GM12891 (cell line): ENCODE results near the gene OPTN.
"Not testable (repeated sequence)": the region's sequence is repeated elsewhere in the genome, so short reads cannot be mapped to it uniquely, and the experiment has no call there.

Experiments
- DNase-seq: peaks from one replicate; pipeline ENCODE4 v3.0.0; 2011; ENCODE audit warnings: low spot score; ENCODE audit not compliant: insufficient read length
- FAIRE-seq: peaks from 2 replicates; lab custom pipeline; 2011; peaks lifted over from hg19 to GRCh38; lab: Jason Lieb, UNC
- PAX5 ChIP-seq: IDR thresholded peaks from 2 replicates; pipeline ENCODE4 v1.6.1; 2011; ENCODE audit warnings: low read length, moderate library complexity, mild to moderate bottlenecking; ENCODE audit not compliant: insufficient read depth, severe bottlenecking
- POLR2A ChIP-seq: IDR thresholded peaks from 2 replicates; pipeline ENCODE4 v1.6.1; 2011; ENCODE audit warnings: low read depth, low read length, control low read depth
- POLR2AphosphoS5 ChIP-seq: IDR thresholded peaks from 2 replicates; pipeline ENCODE4 v1.6.1; 2011; ENCODE audit warnings: low read depth, low read length, control low read depth
- POU2F2 ChIP-seq: IDR thresholded peaks from 2 replicates; pipeline ENCODE4 v1.6.1; 2011; ENCODE audit warnings: low read depth, mild to moderate bottlenecking, control low read depth, low read length, moderate library complexity
- SPI1 ChIP-seq: IDR thresholded peaks from 2 replicates; pipeline ENCODE4 v1.6.1; 2011; ENCODE audit warnings: low read depth, low read length, control low read depth
- TAF1 ChIP-seq: IDR thresholded peaks from 2 replicates; pipeline ENCODE4 v1.6.1; 2011; ENCODE audit warnings: low read depth, low read length, control low read depth

The OPTN gene

DNA sequence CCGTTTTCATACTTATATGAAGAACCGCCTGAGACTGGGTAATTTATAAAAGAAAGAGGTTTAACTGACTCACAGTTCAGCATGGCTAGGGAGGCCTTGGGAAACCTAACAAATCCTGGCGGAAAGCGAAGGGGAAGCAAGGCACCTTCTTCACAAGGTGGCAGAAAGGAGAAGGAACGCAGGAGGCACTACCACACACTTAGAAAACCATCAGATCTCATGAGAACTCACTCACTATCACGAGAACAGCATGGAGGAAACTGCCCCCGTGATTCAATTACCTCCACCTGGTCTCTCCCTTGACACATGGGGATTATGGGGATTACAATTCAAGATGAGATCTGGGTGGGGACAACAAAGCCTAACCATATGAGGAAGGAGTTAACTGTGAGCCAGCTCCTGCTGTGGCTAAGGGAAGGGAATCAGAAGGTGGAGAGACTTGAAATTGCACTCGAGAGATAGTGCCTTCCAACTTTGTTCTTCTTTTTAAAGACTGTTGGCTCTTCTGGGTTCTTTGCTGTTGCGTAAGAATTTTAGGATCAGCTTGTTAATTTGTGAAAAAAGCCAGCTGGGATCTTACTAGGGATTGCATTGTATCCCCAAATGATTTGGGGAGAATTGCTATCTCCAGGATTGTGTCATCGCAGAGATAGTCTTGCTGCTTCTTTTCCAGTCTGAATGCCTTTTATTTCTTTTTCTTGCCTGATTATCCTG, 21.0 kb downstream of the OPTN start:
- no peak for TF ChIP-seq POU2F2
- TF ChIP-seq POLR2A = no peak
- TF ChIP-seq TAF1 = no peak
- no peak for TF ChIP-seq PAX5
- no peak for TF ChIP-seq POLR2AphosphoS5
- TF ChIP-seq SPI1 = no peak
- FAIRE-seq = no peak
- no peak for DNase-seq

- DNase-seq (no peak), FAIRE-seq (no peak)
- TF ChIP-seq PAX5 = no peak
- no peak for TF ChIP-seq POLR2AphosphoS5
- TF ChIP-seq POU2F2 = no peak
- no peak for TF ChIP-seq SPI1
- no peak for TF ChIP-seq POLR2A
- no peak for TF ChIP-seq TAF1
Observed at GRCh38 chr10:13121500-13121854, 21.5 kb downstream of the OPTN start.

GRCh38 chr10:13136651-13137050, 36.7 kb downstream of the OPTN start:
- no peak for TF ChIP-seq PAX5
- no peak for TF ChIP-seq POLR2AphosphoS5
- no peak for TF ChIP-seq SPI1
- TF ChIP-seq POLR2A = no peak
- TF ChIP-seq TAF1 = no peak
- no peak for TF ChIP-seq POU2F2
- peak; percentile 20 for FAIRE-seq
- no peak for DNase-seq

GRCh38 chr10:13139150-13139549, 39.2 kb downstream of the OPTN start:
- FAIRE-seq = no peak
- DNase-seq = no peak
- TF ChIP-seq POLR2AphosphoS5 = no peak
- no peak for TF ChIP-seq TAF1

DNA sequence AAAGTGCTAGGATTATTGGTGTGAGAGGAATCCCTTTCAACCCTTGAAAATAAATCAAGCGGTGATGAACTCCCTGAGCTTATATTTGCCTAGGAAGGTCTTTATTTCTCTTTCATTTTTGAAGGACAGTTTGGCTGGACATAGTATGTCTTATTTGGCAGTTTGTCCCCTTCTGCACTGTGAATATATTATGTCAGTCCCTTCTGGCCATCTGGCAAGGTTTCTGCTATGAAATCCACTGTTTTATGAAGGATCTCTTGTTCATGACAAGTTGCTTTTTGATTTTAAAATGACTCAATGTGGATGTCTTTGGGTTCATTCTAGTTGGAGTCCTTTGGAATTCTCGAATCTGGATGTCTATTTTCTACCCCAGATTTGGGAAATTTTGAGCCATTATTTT, 39.7 kb downstream of the OPTN start:
- FAIRE-seq = no peak
- TF ChIP-seq PAX5 (no peak), POU2F2 (no peak), TAF1 (no peak), SPI1 (no peak)
- no peak for DNase-seq

- TF ChIP-seq POLR2AphosphoS5 (no peak), POU2F2 (no peak), POLR2A (no peak), TAF1 (no peak), PAX5 (no peak), SPI1 (no peak)
- FAIRE-seq (no peak), DNase-seq (no peak)
Observed at GRCh38 chr10:13140627-13141190, 40.7 kb downstream of the OPTN start.

DNA sequence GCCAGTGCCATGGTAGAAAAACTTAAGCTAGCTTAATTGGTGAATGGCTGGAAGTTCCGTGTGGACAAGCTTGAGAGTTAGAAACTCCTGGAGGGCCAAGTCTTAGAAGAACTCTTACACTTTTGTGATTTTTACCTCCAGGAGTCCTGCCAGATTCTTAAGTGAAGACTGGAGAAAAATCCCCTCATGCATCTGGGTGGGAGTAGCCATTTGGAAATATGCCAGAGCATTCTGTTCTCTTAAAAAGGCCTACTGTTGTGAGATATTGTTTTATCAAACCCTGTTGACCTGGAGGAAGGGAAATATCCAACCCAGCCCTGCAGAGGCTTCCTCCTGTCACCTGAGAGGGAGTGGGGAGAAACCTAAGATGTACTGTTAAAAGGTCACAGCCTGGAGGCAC, 43.8 kb downstream of the OPTN start:
- TF ChIP-seq TAF1 (no peak), SPI1 (no peak), POU2F2 (no peak), POLR2A (no peak), PAX5 (no peak), POLR2AphosphoS5 (no peak)
- no peak for FAIRE-seq

DNA sequence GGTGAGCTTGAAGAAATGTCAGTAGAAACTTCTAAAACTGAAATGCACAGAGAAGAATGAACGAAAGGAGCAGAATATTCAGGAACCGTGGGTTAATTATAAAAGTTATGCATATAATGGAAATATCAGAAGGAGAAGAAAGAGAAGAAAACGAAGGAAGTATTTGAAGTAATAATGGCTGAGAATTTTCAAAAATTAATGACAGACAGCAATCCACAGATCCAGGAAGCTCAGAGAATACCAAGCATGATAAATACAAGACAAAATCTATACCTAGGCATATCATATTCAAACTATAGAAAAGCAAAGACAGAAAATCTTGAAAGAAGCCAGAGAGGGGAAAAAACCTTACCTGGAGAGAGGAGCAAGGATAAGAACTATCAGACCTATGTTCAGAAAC, 44.9 kb downstream of the OPTN start:
- TF ChIP-seq PAX5 (no peak), POLR2A (no peak), POU2F2 (no peak), SPI1 (no peak), POLR2AphosphoS5 (no peak), TAF1 (no peak)
- no peak for FAIRE-seq
- no peak for DNase-seq

More for the DNA sequence above, 43.8 kb downstream of the OPTN start:
- DNase-seq = no peak

- DNase-seq = no peak
- no peak for FAIRE-seq
- TF ChIP-seq TAF1 (no peak), PAX5 (no peak), POLR2AphosphoS5 (no peak), SPI1 (no peak), POLR2A (no peak), POU2F2 (no peak)
Observed at GRCh38 chr10:13146379-13146778, 46.4 kb downstream of the OPTN start.

DNA sequence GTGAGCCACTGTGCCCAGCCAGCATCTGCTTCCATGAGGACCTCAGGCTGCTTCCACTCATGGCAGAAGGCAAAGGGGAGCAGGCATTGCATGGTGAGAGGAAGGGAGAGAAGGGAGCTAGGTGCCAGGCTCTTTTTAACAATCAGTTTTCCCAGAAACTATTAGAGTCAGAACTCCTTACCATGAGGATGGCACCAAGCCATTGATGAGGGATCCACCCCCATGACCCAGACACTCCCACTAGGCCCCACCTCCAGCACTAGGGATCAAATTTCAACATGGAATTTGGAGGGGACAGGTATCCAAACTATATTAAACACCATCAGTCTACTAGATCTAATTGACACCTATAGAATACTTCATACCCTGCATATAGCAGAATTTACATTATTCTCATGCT, 47.2 kb downstream of the OPTN start:
- DNase-seq = no peak
- FAIRE-seq = no peak
- TF ChIP-seq PAX5 = no peak
- TF ChIP-seq SPI1 = no peak
- no peak for TF ChIP-seq POLR2A
- no peak for TF ChIP-seq TAF1

- no peak for DNase-seq
- TF ChIP-seq POLR2AphosphoS5 = no peak
- no peak for TF ChIP-seq SPI1
- TF ChIP-seq TAF1 = no peak
- no peak for TF ChIP-seq POLR2A
- TF ChIP-seq POU2F2 = no peak
- no peak for TF ChIP-seq PAX5
- FAIRE-seq = no peak
Observed at GRCh38 chr10:13152296-13152695, 52.3 kb downstream of the OPTN start.

GRCh38 chr10:13155860-13156259, 55.9 kb downstream of the OPTN start:
- not testable (repeated sequence) for DNase-seq, FAIRE-seq
